AG09309 (cell line): Measurements from ENCODE around the gene PSMA2.

Source experiments
- DNase-seq: peaks from one replicate; pipeline ENCODE4 v3.0.0-alpha.2; 2010; ENCODE audit warnings: low read depth
- H3K4me3 ChIP-seq: 2 replicates; pipeline ENCODE4 v1.5.1; 2011; ENCODE audit warnings: mild to moderate bottlenecking, low read depth, low read length, moderate library complexity; ENCODE audit not compliant: control insufficient read depth
- CTCF ChIP-seq: IDR thresholded peaks from 2 replicates; pipeline ENCODE4 v1.5.1; 2011; ENCODE audit warnings: mild to moderate bottlenecking, low read depth, low read length, inconsistent platforms; ENCODE audit not compliant: insufficient read depth, control insufficient read depth; ENCODE audit errors: missing control alignments

Gene PSMA2

DNA sequence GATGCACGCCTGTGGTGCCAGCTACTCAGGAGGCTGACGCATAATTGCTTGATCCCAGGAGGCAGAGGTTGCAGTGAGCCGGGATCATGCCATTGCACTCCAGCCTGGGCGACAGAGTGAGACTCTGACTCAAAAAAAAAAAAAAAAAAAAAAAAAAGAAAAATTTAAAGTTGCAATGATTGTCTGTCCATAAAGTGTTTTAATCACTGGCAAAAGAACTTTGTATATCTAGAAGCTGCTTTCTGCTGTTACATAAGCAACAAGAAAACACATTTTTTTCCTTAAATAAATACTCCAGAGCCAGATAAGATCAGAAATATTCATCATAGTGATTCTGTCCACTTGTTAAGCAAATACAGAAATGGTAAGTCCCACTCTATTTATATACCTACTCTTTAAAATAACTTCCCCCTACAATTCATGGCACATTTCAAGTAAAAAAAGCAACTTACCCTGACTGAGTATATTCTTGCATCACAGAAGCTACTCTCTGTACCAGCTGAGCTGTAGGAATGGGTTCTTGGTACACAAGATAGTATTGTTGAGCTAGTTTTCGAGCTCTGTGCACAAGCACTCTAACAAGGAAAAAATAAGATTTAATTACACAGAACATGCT lies 7.6 kb downstream of the PSMA2 start:
- DNase-seq: no peak
- no peak for TF ChIP-seq CTCF
- no peak overlapping the region for H3K4me3 ChIP-seq

- TF ChIP-seq CTCF: no peak
- no peak overlapping the region for H3K4me3 ChIP-seq
- no peak for DNase-seq
Observed at GRCh38 chr7:42922017-42922753, 9.8 kb downstream of the PSMA2 start.

- no peak for DNase-seq
- no peak overlapping the region for H3K4me3 ChIP-seq
- TF ChIP-seq CTCF: no peak
Observed at GRCh38 chr7:42915356-42915755, 16.6 kb downstream of the PSMA2 start.

GRCh38 chr7:42914421-42915045 lies 17.4 kb downstream of the PSMA2 start:
- peak; percentile 68 for DNase-seq
- no peak for TF ChIP-seq CTCF
- H3K4me3 ChIP-seq: no peak overlapping the region

DNA sequence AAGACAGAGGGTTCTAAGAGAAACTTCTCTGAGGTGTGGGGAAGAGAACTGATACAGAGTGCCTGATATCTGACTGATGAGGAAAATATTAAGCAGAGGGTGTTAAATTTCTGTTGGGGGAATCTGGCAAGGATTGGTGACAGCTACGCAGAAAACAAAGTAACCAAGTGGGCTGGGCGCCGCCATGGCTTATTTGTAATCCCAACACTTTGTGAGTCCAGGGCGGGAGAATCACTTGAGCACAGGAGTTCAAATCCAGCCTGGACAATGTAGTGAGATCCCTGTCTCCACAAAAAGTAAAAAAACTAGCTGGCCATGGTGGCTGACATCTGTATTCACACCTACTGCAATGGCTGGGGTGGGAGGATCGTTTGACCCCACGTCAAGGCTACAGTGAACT lies 18.0 kb downstream of the PSMA2 start:
- no peak for DNase-seq
- no peak for TF ChIP-seq CTCF
- no peak overlapping the region for H3K4me3 ChIP-seq

DNA sequence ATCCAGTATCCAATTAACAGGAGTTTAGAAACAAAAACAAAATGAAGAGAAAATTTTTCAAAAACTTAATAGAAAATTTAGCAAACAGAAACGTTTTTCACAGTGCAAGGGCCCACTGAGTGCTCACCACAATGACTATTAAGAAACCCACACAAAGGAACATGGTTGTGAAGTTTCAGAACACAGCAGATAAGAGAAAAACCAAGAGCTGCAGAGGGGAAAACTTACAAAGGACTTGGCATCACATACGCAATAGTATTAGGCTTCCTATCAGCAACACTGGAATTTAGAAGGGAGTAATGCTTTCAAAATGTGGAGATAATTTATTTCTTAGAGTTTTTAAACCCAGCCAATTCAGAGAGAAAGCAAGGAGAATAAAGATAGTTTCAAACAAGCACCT lies 18.4 kb downstream of the PSMA2 start:
- H3K4me3 ChIP-seq: no peak overlapping the region
- TF ChIP-seq CTCF: no peak
- DNase-seq: peak; percentile 48
